Neural progenitor cell (in vitro differentiated cells): ENCODE data around the gene CCDC110.
A peak's percentile ranks its signal among the peaks of the same experiment; 100 is the strongest.

Experiments
- EZH2 ChIP-seq: fragments of 200-600 bp; sonication (generic); IDR thresholded peaks from 2 replicates; pipeline ENCODE4 v1.6.1; 2017; ENCODE audit warnings: antibody characterized with exemption, mild to moderate bottlenecking, moderate library complexity
- TF ChIP-seq, protein P1 (sequence below): fragments of 200-600 bp; sonication (generic); IDR thresholded peaks from 2 replicates; pipeline ENCODE4 v1.5.1; 2017; ENCODE audit warnings: antibody characterized with exemption, mild to moderate bottlenecking

- TF ChIP-seq, protein P1, sequence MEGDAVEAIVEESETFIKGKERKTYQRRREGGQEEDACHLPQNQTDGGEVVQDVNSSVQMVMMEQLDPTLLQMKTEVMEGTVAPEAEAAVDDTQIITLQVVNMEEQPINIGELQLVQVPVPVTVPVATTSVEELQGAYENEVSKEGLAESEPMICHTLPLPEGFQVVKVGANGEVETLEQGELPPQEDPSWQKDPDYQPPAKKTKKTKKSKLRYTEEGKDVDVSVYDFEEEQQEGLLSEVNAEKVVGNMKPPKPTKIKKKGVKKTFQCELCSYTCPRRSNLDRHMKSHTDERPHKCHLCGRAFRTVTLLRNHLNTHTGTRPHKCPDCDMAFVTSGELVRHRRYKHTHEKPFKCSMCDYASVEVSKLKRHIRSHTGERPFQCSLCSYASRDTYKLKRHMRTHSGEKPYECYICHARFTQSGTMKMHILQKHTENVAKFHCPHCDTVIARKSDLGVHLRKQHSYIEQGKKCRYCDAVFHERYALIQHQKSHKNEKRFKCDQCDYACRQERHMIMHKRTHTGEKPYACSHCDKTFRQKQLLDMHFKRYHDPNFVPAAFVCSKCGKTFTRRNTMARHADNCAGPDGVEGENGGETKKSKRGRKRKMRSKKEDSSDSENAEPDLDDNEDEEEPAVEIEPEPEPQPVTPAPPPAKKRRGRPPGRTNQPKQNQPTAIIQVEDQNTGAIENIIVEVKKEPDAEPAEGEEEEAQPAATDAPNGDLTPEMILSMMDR: peak; percentile 73
- no peak for TF ChIP-seq EZH2
Observed at GRCh38 chr4:185471235-185472102, at the start of gene CCDC110.
